Left ventricle myocardium inferior (tissue), 1 donor: Measurements from ENCODE around the gene HOPX. TPM values are rescaled to one million over a fixed set of nuclear protein-coding genes. Genes with fewer than 3 reads are reported as not detected.

Experiments used
- DNase-seq: peaks from one replicate; pipeline ENCODE4 v3.0.0-alpha.2; 2020
- H3K27ac ChIP-seq: fragments of 200-600 bp; replicated peaks from 2 replicates; pipeline ENCODE4 v1.8.0; 2021
- H3K27me3 ChIP-seq: fragments of 200-600 bp; 2 replicates; pipeline ENCODE4 v1.8.0; 2021; ENCODE audit warnings: low read depth
- H3K36me3 ChIP-seq: fragments of 200-600 bp; 2 replicates; pipeline ENCODE4 v1.8.0; 2021
- H3K4me1 ChIP-seq: fragments of 200-600 bp; 2 replicates; pipeline ENCODE4 v1.8.0; 2021
- H3K4me3 ChIP-seq: fragments of 200-600 bp; 2 replicates; pipeline ENCODE4 v1.8.0; 2021; ENCODE audit warnings: mild to moderate bottlenecking, moderate library complexity
- H3K9me3 ChIP-seq: fragments of 200-600 bp; replicated peaks from 2 replicates; pipeline ENCODE4 v1.8.0; 2021
- CTCF ChIP-seq: fragments of 200-600 bp; IDR thresholded peaks from 2 replicates; pipeline ENCODE4 v1.8.0; 2021; ENCODE audit warnings: antibody characterized with exemption, mild to moderate bottlenecking, borderline replicate concordance
- intact Hi-C: fragments of 100-400 bp; cut with micrococcal nuclease; formaldehyde crosslinking; loops from one replicate; pipeline ENCODE4 v1.11.0; 2022
- total RNA-seq: library from RNA; stranded (reverse); fragmentation: NEBNext Ultra II Directional; extraction: Animal tissue kit (Norgen Biotek cat#: 25700); gene quantifications from one replicate; pipeline ENCODE4 v1.2.1, GENCODE V29; 2021
- donor health status: DM: no; HTN: yes; CAD: no; lungs with severe emphysema.

Gene HOPX
- total RNA-seq, 1 donor from 2014 or later = 21.3 TPM

GRCh38 chr4:56603297-56603696 is 77.8 kb downstream of the HOPX start:
- DNase-seq = no peak
- Histone ChIP-seq H3K9me3 (peaks cover 8% of the 10 kb centered on the region), H3K27me3 (peaks cover 33% of the 10 kb centered on the region), H3K4me1 (no peaks in the 10 kb centered on the region), H3K36me3 (no peaks in the 10 kb centered on the region), H3K27ac (no peak overlapping the region), H3K4me3 (no peak overlapping the region)
- TF ChIP-seq CTCF = no peak
- intact Hi-C loops = no loop called here

Other genes starting within 250 kb of the HOPX start
- gene PPAT, start 245.7 kb downstream of the HOPX start, total RNA-seq = 3.4 TPM
- gene PAICS, start 245.0 kb downstream of the HOPX start, total RNA-seq = 26.6 TPM
- 32.6 TPM for gene SRP72, start 213.7 kb downstream of the HOPX start, total RNA-seq
- not detected for gene ARL9, start 175.5 kb downstream of the HOPX start, total RNA-seq
- gene SPINK2, start 140.4 kb upstream of the HOPX start, total RNA-seq = 0.80 TPM
- 24.1 TPM for gene REST, start 226.6 kb upstream of the HOPX start, total RNA-seq